ENCODE measurements around the gene DGCR6L.

GRCh38 chr22:20275836-20276235 lies 44.0 kb downstream of the DGCR6L start:
- no peak for TF ChIP-seq ARNTL (CRISPR knock-in tag; IDR thresholded peaks at IDR 0.05; ENCODE audit: borderline replicate concordance, low read depth)
- no peak for TF ChIP-seq PATZ1 (CRISPR knock-in tag; IDR thresholded peaks at IDR 0.05; ENCODE audit: borderline replicate concordance)
- TF ChIP-seq ZFP3 (CRISPR knock-in tag; IDR thresholded peaks at IDR 0.05): no peak
- no peak for TF ChIP-seq ZC3H10 (CRISPR knock-in tag; IDR thresholded peaks at IDR 0.05)
- TF ChIP-seq ESRRG (CRISPR knock-in tag; IDR thresholded peaks at IDR 0.05): no peak
- no peak for TF ChIP-seq OSR1 (CRISPR knock-in tag; IDR thresholded peaks at IDR 0.05)
- no peak for TF ChIP-seq ZFP30 (CRISPR knock-in tag; IDR thresholded peaks at IDR 0.05)
- TF ChIP-seq ISL1 (CRISPR knock-in tag; IDR thresholded peaks at IDR 0.05): no peak

All from SK-N-SH treated with all-trans-retinoic acid at 6 μM for 48 hours (cell line).